HepG2 (cell line): ENCODE results near the gene GRHL1. TPM values are rescaled to one million over a fixed set of nuclear protein-coding genes. Genes with fewer than 3 reads are reported as not detected.

Experiments used
- ATAC-seq: fragments of 200-7000 bp; cut with Tn5 transposase; 3 replicates; pipeline ENCODE4 v1.9.1; 2020; ENCODE audit warnings: mild to moderate bottlenecking, moderate library complexity
- BruUV-seq: library from RNA; stranded (reverse); fragments of 400-500 nt; replicated peaks from 2 replicates; lab custom pipeline; 2021; lab: Mats Ljungman, UMichigan
- CTCF ChIA-PET: fragments of 300-600 bp; formaldehyde crosslinking; extraction: SDS; loops from one replicate; lab custom pipeline; 2021; ENCODE audit warnings: low total read pairs, inconsistent platforms, low intra/inter-chr PET ratio; lab: Yijun Ruan, JAX
- POLR2A ChIA-PET: fragments of 350-600 bp; sonication (Branson Sonifier 250); formaldehyde crosslinking; loops from one replicate; lab custom pipeline; 2020; ENCODE audit warnings: antibody characterized with exemption, inconsistent platforms; lab: Yijun Ruan, JAX
- DNase-seq: peaks from one replicate; pipeline ENCODE4 v3.0.0-alpha.2; 2015; ENCODE audit warnings: low spot score
- FAIRE-seq: peaks from 3 replicates; lab custom pipeline; 2011; peaks lifted over from hg19 to GRCh38; lab: Jason Lieb, UNC
- H2AFZ ChIP-seq: one replicate; pipeline ENCODE4 v1.6.1; 2011; ENCODE audit warnings: low read length, inconsistent platforms
- H3K27ac ChIP-seq: fragments of 300-600 bp; 3 replicates; pipeline ENCODE4 v1.8.0; 2011; ENCODE audit warnings: mixed run types, mild to moderate bottlenecking, mixed read lengths, low read length, inconsistent platforms; ENCODE audit not compliant: insufficient read depth; ENCODE audit errors: extremely low read length
- H3K27me3 ChIP-seq, 2 experiments: fragments of 200-600 bp in 1 of 2; 2 replicates in 1 of 2; 3 replicates in 1 of 2; pipeline versions ENCODE4 v1.6.0 to v1.8.0; 2011; ENCODE audit warnings: low read length in 2 of 2, mild to moderate bottlenecking in 2 of 2, moderate library complexity in 2 of 2, inconsistent platforms in 1 of 2; ENCODE audit not compliant: insufficient read depth in 2 of 2, control insufficient read depth in 1 of 2
- H3K36me3 ChIP-seq, 2 experiments: fragments of 200-600 bp in 1 of 2; replicated peaks in 1 of 2; 2 replicates in 1 of 2; 3 replicates in 1 of 2; pipeline versions ENCODE4 v1.5.1 to v1.8.0; 2011; ENCODE audit warnings: low read length in 2 of 2, inconsistent platforms in 1 of 2; ENCODE audit not compliant: insufficient read depth in 2 of 2, control insufficient read depth in 1 of 2
- H3K4me1 ChIP-seq: 2 replicates; pipeline ENCODE4 v1.5.1; 2012; ENCODE audit warnings: low read length, inconsistent platforms; ENCODE audit not compliant: insufficient read depth
- H3K4me2 ChIP-seq: 2 replicates; pipeline ENCODE4 v1.6.0; 2011; ENCODE audit warnings: low read depth, low read length, inconsistent platforms
- H3K4me3 ChIP-seq, 3 experiments: fragments of 200-600 bp in 1 of 3; sonication (generic), shearing (Covaris generic) in 1 of 3; replicated peaks in 1 of 3; 2 replicates each; pipeline ENCODE4 v1.5.1; 2011 to 2016; ENCODE audit warnings: low read length in 3 of 3, inconsistent platforms in 2 of 3, low read depth in 2 of 3, mild to moderate bottlenecking in 2 of 3, control low read depth in 1 of 3, mixed read lengths in 1 of 3; ENCODE audit not compliant: insufficient read depth in 1 of 3
- H3K79me2 ChIP-seq: one replicate; pipeline ENCODE4 v1.6.1; 2011; ENCODE audit warnings: low read length, inconsistent platforms; ENCODE audit not compliant: insufficient read depth
- H3K9ac ChIP-seq: 2 replicates; pipeline ENCODE4 v1.6.0; 2011; ENCODE audit warnings: mild to moderate bottlenecking, low read depth, low read length, inconsistent platforms; ENCODE audit not compliant: insufficient read depth
- H3K9me3 ChIP-seq: 2 replicates; pipeline ENCODE4 v1.5.1; 2012; ENCODE audit warnings: mild to moderate bottlenecking, low read length
- H4K20me1 ChIP-seq: 2 replicates; pipeline ENCODE4 v1.6.0; 2011; ENCODE audit warnings: inconsistent platforms, mild to moderate bottlenecking, low read length, moderate library complexity; ENCODE audit not compliant: insufficient read depth
- MNT ChIP-seq: fragments of 450-650 bp; IDR thresholded peaks from 2 replicates; pipeline ENCODE4 v1.6.1; 2016
- NCOR1 ChIP-seq: fragments of 200-600 bp; sonication (generic); IDR thresholded peaks from 2 replicates; pipeline ENCODE4 v1.7.0; 2017; ENCODE audit warnings: antibody characterized with exemption, low read length, borderline replicate concordance
- PAWR ChIP-seq: sonication (generic); formaldehyde crosslinking; IDR thresholded peaks from 2 replicates; pipeline ENCODE4 v1.4.0; 2020; ENCODE audit warnings: missing genetic modification reagents, mild to moderate bottlenecking, borderline replicate concordance
- PRDM4 ChIP-seq: sonication (generic); formaldehyde crosslinking; IDR thresholded peaks from 2 replicates; pipeline ENCODE4 v1.9.0; 2021; ENCODE audit warnings: missing genetic modification reagents, borderline replicate concordance
- RCOR2 ChIP-seq: IDR thresholded peaks from 2 replicates; pipeline ENCODE4 v1.6.1; 2016; ENCODE audit warnings: missing biosample characterization, missing genetic modification reagents
- ZBTB38 ChIP-seq: sonication (generic); formaldehyde crosslinking; IDR thresholded peaks from 2 replicates; pipeline ENCODE4 v1.5.1; 2020; ENCODE audit warnings: mild to moderate bottlenecking, missing genetic modification reagents
- ZC3H13 ChIP-seq: sonication (generic); formaldehyde crosslinking; IDR thresholded peaks from 2 replicates; pipeline ENCODE4 v1.8.1; 2023; ENCODE audit warnings: mild to moderate bottlenecking, missing genetic modification reagents, moderate library complexity
- ZKSCAN1 ChIP-seq: fragments of 150-350 bp; IDR thresholded peaks from 2 replicates; pipeline ENCODE4 v1.6.1; 2014; ENCODE audit warnings: low read length
- ZNF34 ChIP-seq: sonication (generic); formaldehyde crosslinking; IDR thresholded peaks from 2 replicates; pipeline ENCODE4 v1.4.0; 2020; ENCODE audit warnings: mild to moderate bottlenecking, missing genetic modification reagents, borderline replicate concordance
- ZNF501 ChIP-seq: sonication (generic); formaldehyde crosslinking; IDR thresholded peaks from 2 replicates; pipeline ENCODE4 v1.5.1; 2020; ENCODE audit warnings: mild to moderate bottlenecking, moderate library complexity, missing genetic modification reagents
- ZNF704 ChIP-seq: sonication (generic); formaldehyde crosslinking; IDR thresholded peaks from 2 replicates; pipeline ENCODE4 v1.8.1; 2023; ENCODE audit warnings: mild to moderate bottlenecking, inconsistent platforms, moderate library complexity, missing genetic modification reagents, borderline replicate concordance
- WGBS: methylation state at CpG from one replicate; pipeline ENCODE4 v1.1.6; 2017; ENCODE audit warnings: low lambda C conversion rate; 5-methylcytosine and 5-hydroxymethylcytosine counted together
- in situ Hi-C: cut with HindIII; loops from 2 replicates; pipeline ENCODE4 v1.10.0; 2017; ENCODE audit warnings: low pct_unique_long_range_greater_than_20kb; ENCODE audit not compliant: extremely low pct_ligation_motif_present
- intact Hi-C: fragments of 100-400 bp; cut with micrococcal nuclease; formaldehyde crosslinking; loops from one replicate; pipeline ENCODE4 v1.10.0; 2022; ENCODE audit not compliant: unreplicated experiment
- polyA plus RNA-seq, 8 experiments: library from polyadenylated mRNA; depleted of rRNA in 3 of 8; stranded (reverse) in 7 of 8; unstranded in 1 of 8; fragments of >200 nt; fragmentation: Illumina TruSeq in 4 of 8; extraction: Trizol in 4 of 8; gene quantifications; 2 replicates each; pipeline versions ENCODE4 v1.2.1 to v1.2.3, GENCODE V29; 2011 to 2016; ENCODE audit warnings: low read depth in 4 of 8, missing spikeins in 1 of 8, mixed read lengths in 1 of 8; ENCODE audit not compliant: insufficient read depth in 1 of 8
- total RNA-seq, 5 experiments: library from RNA; depleted of rRNA; stranded (reverse); fragments of >200 nt; fragmentation: Illumina TruSeq; extraction: Trizol; gene quantifications; 2 replicates each; pipeline ENCODE4 v1.2.3, GENCODE V29; 2016; ENCODE audit warnings: low read depth in 1 of 5

GRHL1 gene
- total and polyA plus RNA-seq, 2 of the 13 experiments (the other 11 are each of a cell fraction or from before 2014, with no cell fraction given): 9.3 to 12.0 TPM

GRCh38 chr2:10016001-10016801, 64.7 kb downstream of the GRHL1 start:
- Histone ChIP-seq H3K36me3 (no peaks in the 10 kb centered on the region), H3K4me3 (no peak overlapping the region), H3K9ac (no peak overlapping the region), H3K4me2 (no peak overlapping the region), H4K20me1 (no peaks in the 10 kb centered on the region), H3K9me3 (no peaks in the 10 kb centered on the region), H3K79me2 (no peaks in the 10 kb centered on the region), H3K4me1 (peaks cover 24% of the 10 kb centered on the region), H2AFZ (no peak overlapping the region), H3K27ac (no peak overlapping the region), H3K27me3 (peaks cover 2 to 26% of the 10 kb centered on the region in 2 experiments; a peak in 4 of 5 replicates)
- ATAC-seq (peak; percentile 18), FAIRE-seq (no peak), DNase-seq (no peak)
- ChIA-PET POLR2A (interaction anchor here (1.0 kb wide), 1 partner anchor 10 kb away, joined by 3 read pairs; no protein-coding TSS in a partner anchor), CTCF (no interaction called here)
- intact Hi-C loops (no loop called here), in situ Hi-C loops (no loop called here)
- BruUV-seq: no TSS peak
- 66% methylated on average over 35 of the region's 35 CpGs for WGBS
- TF ChIP-seq ZBTB38 (CRISPR knock-in tag) (0 out of 2 replicates have a peak, but pooled peaks have one; percentile 17), MNT (0 out of 2 replicates have a peak, but pooled peaks have one; percentile 26), ZC3H13 (CRISPR knock-in tag) (no peak)

GRCh38 chr2:10016802-10017258, 65.3 kb downstream of the GRHL1 start:
- CTCF ChIA-PET: no interaction called here
- peak; percentile 8 for ATAC-seq
- TF ChIP-seq NCOR1 (no peak), ZKSCAN1 (no peak), RCOR2 (no peak), ZNF501 (no peak), PRDM4 (CRISPR knock-in tag) (no peak), PAWR (no peak), ZNF704 (no peak), ZNF34 (CRISPR knock-in tag) (no peak)

More at GRCh38 chr2:10016802-10017258, 65.3 kb downstream of the GRHL1 start:
- Histone ChIP-seq H3K27me3 (peaks cover 4 to 30% of the 10 kb centered on the region in 2 experiments; a peak in 4 of 5 replicates), H4K20me1 (no peaks in the 10 kb centered on the region), H3K27ac (no peak overlapping the region), H2AFZ (no peak overlapping the region), H3K9ac (no peak overlapping the region), H3K9me3 (no peaks in the 10 kb centered on the region), H3K36me3 (no peaks in the 10 kb centered on the region), H3K79me2 (no peaks in the 10 kb centered on the region), H3K4me3 (no peak overlapping the region), H3K4me2 (no peak overlapping the region), H3K4me1 (peaks cover 30% of the 10 kb centered on the region)
- FAIRE-seq (no peak), DNase-seq (no peak)
- 26% methylated on average over 8 of the region's 8 CpGs for WGBS
- POLR2A ChIA-PET: interaction anchor here (1.0 kb wide), 1 partner anchor 11 kb away, joined by 3 read pairs; no protein-coding TSS in a partner anchor
- intact Hi-C loops (no loop called here), in situ Hi-C loops (no loop called here)
- no TSS peak for BruUV-seq
